GM19397 (cell line): ENCODE results near the gene GH2.
"Not testable (repeated sequence)": the region's sequence is repeated elsewhere in the genome, so short reads cannot be mapped to it uniquely, and the experiment has no call there.

ENCODE experiments used
- ATAC-seq: cut with Tn5 transposase; IDR thresholded peaks from one replicate; pipeline ENCODE4 v1.9.1; 2021; ENCODE audit warnings: mild to moderate bottlenecking, moderate library complexity; ENCODE audit not compliant: unreplicated experiment

The GH2 gene

GRCh38 chr17:63911657-63912100, 29.9 kb upstream of the GH2 start:
- ATAC-seq: no peak

- ATAC-seq: no peak
Measured at GRCh38 chr17:63911041-63911635, 29.4 kb upstream of the GH2 start, which contains the start of gene CSHL1. CSHL1 (minus strand) TSS chr17:63911258; CDS start chr17:63911196, 62 bp downstream.

- ATAC-seq: no peak
Measured at GRCh38 chr17:63910096-63910495, 28.4 kb upstream of the GH2 start.

- not testable (repeated sequence) for ATAC-seq
Measured at GRCh38 chr17:63909586-63909985, 27.8 kb upstream of the GH2 start.

- not testable (repeated sequence) for ATAC-seq
Measured at GRCh38 chr17:63907161-63907778, 25.5 kb upstream of the GH2 start.

GRCh38 chr17:63904796-63905195, 23.1 kb upstream of the GH2 start:
- ATAC-seq: not testable (repeated sequence)

- ATAC-seq: not testable (repeated sequence)
Measured at GRCh38 chr17:63903787-63904201, 22.1 kb upstream of the GH2 start.

- ATAC-seq: not testable (repeated sequence)
Measured at GRCh38 chr17:63901971-63902370, 20.2 kb upstream of the GH2 start.

GRCh38 chr17:63898899-63899798, 17.4 kb upstream of the GH2 start:
- ATAC-seq: not testable (repeated sequence)

GRCh38 chr17:63896524-63897354, 15.0 kb upstream of the GH2 start, which contains the start of gene CSH1:
CSH1 (minus strand) TSS chr17:63896574; CDS start chr17:63896511, 63 bp downstream.
- not testable (repeated sequence) for ATAC-seq

- not testable (repeated sequence) for ATAC-seq
Measured at GRCh38 chr17:63894821-63895220, 13.1 kb upstream of the GH2 start.

- ATAC-seq: not testable (repeated sequence)
Measured at GRCh38 chr17:63894021-63894420, 12.3 kb upstream of the GH2 start.

GRCh38 chr17:63892316-63893037, 10.7 kb upstream of the GH2 start:
- not testable (repeated sequence) for ATAC-seq

GRCh38 chr17:63889026-63889848, 7.5 kb upstream of the GH2 start:
- ATAC-seq: not testable (repeated sequence)

- ATAC-seq: not testable (repeated sequence)
Measured at GRCh38 chr17:63885119-63885518, 3.4 kb upstream of the GH2 start.

GRCh38 chr17:63882626-63883126, 932 bp upstream of the GH2 start:
- ATAC-seq: not testable (repeated sequence)

GRCh38 chr17:63881337-63881736, 407 bp downstream of the GH2 start:
- not testable (repeated sequence) for ATAC-seq

GRCh38 chr17:63880706-63881105, 1.0 kb downstream of the GH2 start:
- no peak for ATAC-seq

- not testable (repeated sequence) for ATAC-seq
Measured at GRCh38 chr17:63878413-63878812, 3.3 kb downstream of the GH2 start.
